NB4 (cell line): ENCODE results near the gene MRPL16.

Experiments used
- POLR2A ChIP-seq: IDR thresholded peaks from 2 replicates; pipeline ENCODE4 v1.6.1; 2011; ENCODE audit warnings: mild to moderate bottlenecking; ENCODE audit not compliant: insufficient read length; ENCODE audit errors: extremely low read depth
- TF ChIP-seq, protein P1 (sequence below): IDR thresholded peaks from one replicate; pipeline ENCODE4 v1.5.1; 2012; ENCODE audit warnings: low read depth, low read length

DNA sequence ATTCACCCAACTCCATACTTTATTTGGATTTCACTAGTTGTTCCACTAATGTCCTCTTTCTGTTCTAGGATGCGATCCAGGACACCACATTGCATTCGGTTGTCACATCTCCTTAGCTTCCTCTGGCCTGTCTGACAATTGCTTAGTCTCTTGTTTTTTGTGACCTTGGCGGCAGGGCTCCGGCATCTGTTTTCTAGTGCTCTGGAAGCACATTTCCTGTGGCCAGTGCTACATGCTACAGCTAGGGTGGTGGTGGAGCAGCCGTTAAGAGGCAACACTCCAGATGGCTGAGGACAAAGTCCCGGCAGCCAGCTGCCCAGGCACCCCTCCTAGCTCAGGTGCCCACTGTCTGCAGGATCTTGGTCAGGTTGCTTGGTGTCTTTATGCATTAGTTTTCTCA, 48.6 kb downstream of the MRPL16 start:
- TF ChIP-seq, protein P1, sequence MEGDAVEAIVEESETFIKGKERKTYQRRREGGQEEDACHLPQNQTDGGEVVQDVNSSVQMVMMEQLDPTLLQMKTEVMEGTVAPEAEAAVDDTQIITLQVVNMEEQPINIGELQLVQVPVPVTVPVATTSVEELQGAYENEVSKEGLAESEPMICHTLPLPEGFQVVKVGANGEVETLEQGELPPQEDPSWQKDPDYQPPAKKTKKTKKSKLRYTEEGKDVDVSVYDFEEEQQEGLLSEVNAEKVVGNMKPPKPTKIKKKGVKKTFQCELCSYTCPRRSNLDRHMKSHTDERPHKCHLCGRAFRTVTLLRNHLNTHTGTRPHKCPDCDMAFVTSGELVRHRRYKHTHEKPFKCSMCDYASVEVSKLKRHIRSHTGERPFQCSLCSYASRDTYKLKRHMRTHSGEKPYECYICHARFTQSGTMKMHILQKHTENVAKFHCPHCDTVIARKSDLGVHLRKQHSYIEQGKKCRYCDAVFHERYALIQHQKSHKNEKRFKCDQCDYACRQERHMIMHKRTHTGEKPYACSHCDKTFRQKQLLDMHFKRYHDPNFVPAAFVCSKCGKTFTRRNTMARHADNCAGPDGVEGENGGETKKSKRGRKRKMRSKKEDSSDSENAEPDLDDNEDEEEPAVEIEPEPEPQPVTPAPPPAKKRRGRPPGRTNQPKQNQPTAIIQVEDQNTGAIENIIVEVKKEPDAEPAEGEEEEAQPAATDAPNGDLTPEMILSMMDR: no peak
- TF ChIP-seq POLR2A: no peak
